Keratinocyte (primary cell): ENCODE measurements around the gene IDH1. TPM values are rescaled to one million over a fixed set of nuclear protein-coding genes. Genes with fewer than 3 reads are reported as not detected.

Experiments
- DNase-seq: peaks from one replicate; pipeline ENCODE4 v3.0.0-alpha.2; 2011; ENCODE audit warnings: low read depth, missing footprints, low spot score
- FAIRE-seq: peaks from 2 replicates; lab custom pipeline; 2011; peaks lifted over from hg19 to GRCh38; lab: Jason Lieb, UNC
- H2AFZ ChIP-seq: 2 replicates; pipeline ENCODE4 v1.6.0; 2012; ENCODE audit warnings: low read length, control low read depth, inconsistent platforms; ENCODE audit not compliant: control insufficient read depth
- H3K27ac ChIP-seq: 2 replicates; pipeline ENCODE4 v1.5.1; 2011; ENCODE audit warnings: low read length; ENCODE audit not compliant: control insufficient read depth, insufficient read depth
- H3K27me3 ChIP-seq: 3 replicates; pipeline ENCODE4 v1.6.0; 2011; ENCODE audit warnings: low read length; ENCODE audit not compliant: control insufficient read depth, insufficient read depth; ENCODE audit errors: extremely low read depth
- H3K36me3 ChIP-seq, 2 experiments: 2 replicates in 1 of 2; 3 replicates in 1 of 2; pipeline ENCODE4 v1.5.1; 2011; ENCODE audit warnings: low read length in 2 of 2, mild to moderate bottlenecking in 1 of 2; ENCODE audit not compliant: control insufficient read depth in 2 of 2, insufficient read depth in 2 of 2; ENCODE audit errors: extremely low read depth in 1 of 2
- H3K4me1 ChIP-seq: 3 replicates; pipeline ENCODE4 v1.5.1; 2011; ENCODE audit warnings: low read length; ENCODE audit not compliant: control insufficient read depth, insufficient read depth; ENCODE audit errors: extremely low read depth
- H3K4me2 ChIP-seq: 3 replicates; pipeline ENCODE4 v1.6.0; 2011; ENCODE audit warnings: low read depth, low read length; ENCODE audit not compliant: control insufficient read depth, insufficient read depth; ENCODE audit errors: extremely low read depth
- H3K4me3 ChIP-seq, 3 experiments: fragments of 200-600 bp in 1 of 3; sonication (generic) in 1 of 3; 2 replicates in 2 of 3; 3 replicates in 1 of 3; pipeline ENCODE4 v1.5.1; 2011 to 2016; ENCODE audit warnings: low read length in 3 of 3, mild to moderate bottlenecking in 3 of 3, control low read depth in 2 of 3, inconsistent platforms in 1 of 3, low read depth in 1 of 3, mixed read lengths in 1 of 3, mixed run types in 1 of 3, moderate library complexity in 1 of 3; ENCODE audit not compliant: control insufficient read depth in 2 of 3, insufficient read depth in 2 of 3; ENCODE audit errors: extremely low read depth in 1 of 3
- H3K79me2 ChIP-seq: 2 replicates; pipeline ENCODE4 v1.6.0; 2012; ENCODE audit warnings: low read length; ENCODE audit not compliant: control insufficient read depth, insufficient read depth
- H3K9ac ChIP-seq: 3 replicates; pipeline ENCODE4 v1.6.0; 2011; ENCODE audit warnings: low read length; ENCODE audit not compliant: control insufficient read depth, insufficient read depth; ENCODE audit errors: extremely low read depth
- H3K9me1 ChIP-seq: 3 replicates; pipeline ENCODE4 v1.6.0; 2011; ENCODE audit warnings: low read length; ENCODE audit not compliant: control insufficient read depth, insufficient read depth; ENCODE audit errors: extremely low read depth
- H3K9me3 ChIP-seq: 2 replicates; pipeline ENCODE4 v1.5.1; 2012; ENCODE audit warnings: low read depth, low read length; ENCODE audit not compliant: control insufficient read depth
- H4K20me1 ChIP-seq: 3 replicates; pipeline ENCODE4 v1.6.0; 2011; ENCODE audit warnings: low read length; ENCODE audit not compliant: control insufficient read depth, insufficient read depth; ENCODE audit errors: extremely low read depth
- CTCF ChIP-seq, 3 experiments: IDR thresholded peaks in 1 of 3; conservative IDR thresholded peaks in 1 of 3; optimal IDR thresholded peaks in 1 of 3; 2 replicates in 2 of 3; 3 replicates in 1 of 3; pipeline versions ENCODE3 to v1.5.1; 2011; ENCODE audit warnings: low read length in 3 of 3, mild to moderate bottlenecking in 3 of 3, moderate library complexity in 2 of 3, control low read depth in 1 of 3, inconsistent platforms in 1 of 3; ENCODE audit not compliant: insufficient read depth in 2 of 3; ENCODE audit errors: extremely low read depth in 1 of 3
- EZH2 ChIP-seq: IDR thresholded peaks from one replicate; pipeline ENCODE4 v1.6.1; 2012; ENCODE audit warnings: inconsistent platforms, mild to moderate bottlenecking, low read length, moderate library complexity
- dilution Hi-C: fragments of 300-500 bp; cut with MboI; formaldehyde crosslinking; loops from one replicate; pipeline ENCODE4 v1.7.0; 2020; ENCODE audit warnings: low sequenced_read_pairs; ENCODE audit not compliant: extremely low pct_ligation_motif_present
- polyA plus RNA-seq, 5 experiments: library from polyadenylated mRNA; depleted of rRNA in 3 of 5; stranded (reverse) in 3 of 5; stranded (forward) in 1 of 5; unstranded in 1 of 5; fragments of >200 nt; gene quantifications; 1 replicate in 1 of 5; 2 replicates in 3 of 5; 3 replicates in 1 of 5; pipeline versions ENCODE4 v1.2.1 to v1.2.3, GENCODE V29; 2011 to 2012; ENCODE audit warnings: missing spikeins in 2 of 5, low read depth in 1 of 5, low replicate concordance in 1 of 5

IDH1 gene
- polyA plus RNA-seq, 1 donor (not counting 4 experiments of a cell fraction or from before 2014, with no cell fraction given): 160 TPM

- Histone ChIP-seq H2AFZ (no peak overlapping the region), H3K27me3 (no peaks in the 10 kb centered on the region), H3K79me2 (peaks cover 1% of the 10 kb centered on the region), H4K20me1 (no peaks in the 10 kb centered on the region), H3K9ac (no peak overlapping the region), H3K36me3 (peaks cover 14 to 18% of the 10 kb centered on the region in 2 experiments), H3K27ac (no peak overlapping the region), H3K4me1 (no peaks in the 10 kb centered on the region), H3K9me1 (no peaks in the 10 kb centered on the region), H3K4me2 (no peak overlapping the region), H3K4me3 (no peak overlapping the region), H3K9me3 (no peaks in the 10 kb centered on the region)
- dilution Hi-C loops: no loop called here
- no peak for TF ChIP-seq CTCF (optimal IDR thresholded peaks at IDR 0.05 in 1 of 3, IDR thresholded peaks at IDR 0.05 in 1 of 3, conservative IDR thresholded peaks at IDR 0.05 in 1 of 3; ENCODE audit: extremely low read depth in 1 of 3, insufficient read depth in 2 of 3, low read length in 3 of 3)
- no peak for TF ChIP-seq EZH2
- DNase-seq: no peak
- FAIRE-seq: no peak
Measured at GRCh38 chr2:208280933-208281332, 26.1 kb upstream of the IDH1 start.

GRCh38 chr2:208280234-208280633 lies 25.4 kb upstream of the IDH1 start:
- Histone ChIP-seq H3K27ac (no peak overlapping the region), H3K27me3 (no peaks in the 10 kb centered on the region), H3K36me3 (peaks cover 16 to 18% of the 10 kb centered on the region in 2 experiments), H3K4me2 (no peak overlapping the region), H4K20me1 (no peaks in the 10 kb centered on the region), H3K4me1 (no peaks in the 10 kb centered on the region), H3K4me3 (no peak overlapping the region), H2AFZ (no peak overlapping the region), H3K9me3 (no peaks in the 10 kb centered on the region), H3K9me1 (no peaks in the 10 kb centered on the region), H3K9ac (no peak overlapping the region), H3K79me2 (peaks cover 1% of the 10 kb centered on the region)
- dilution Hi-C loops: no loop called here
- no peak for FAIRE-seq
- TF ChIP-seq EZH2: no peak
- TF ChIP-seq CTCF (optimal IDR thresholded peaks at IDR 0.05 in 1 of 3, IDR thresholded peaks at IDR 0.05 in 1 of 3, conservative IDR thresholded peaks at IDR 0.05 in 1 of 3; ENCODE audit: extremely low read depth in 1 of 3, insufficient read depth in 2 of 3, low read length in 3 of 3): no peak
- DNase-seq: no peak
